GM12801 (cell line): ENCODE results near the gene SLC9C2.

Source experiments
- TF ChIP-seq, protein P1 (sequence below): IDR thresholded peaks from one replicate; pipeline ENCODE4 v1.5.1; 2011; ENCODE audit warnings: control low read depth; ENCODE audit not compliant: insufficient read length; ENCODE audit errors: extremely low read depth

SLC9C2 gene

DNA sequence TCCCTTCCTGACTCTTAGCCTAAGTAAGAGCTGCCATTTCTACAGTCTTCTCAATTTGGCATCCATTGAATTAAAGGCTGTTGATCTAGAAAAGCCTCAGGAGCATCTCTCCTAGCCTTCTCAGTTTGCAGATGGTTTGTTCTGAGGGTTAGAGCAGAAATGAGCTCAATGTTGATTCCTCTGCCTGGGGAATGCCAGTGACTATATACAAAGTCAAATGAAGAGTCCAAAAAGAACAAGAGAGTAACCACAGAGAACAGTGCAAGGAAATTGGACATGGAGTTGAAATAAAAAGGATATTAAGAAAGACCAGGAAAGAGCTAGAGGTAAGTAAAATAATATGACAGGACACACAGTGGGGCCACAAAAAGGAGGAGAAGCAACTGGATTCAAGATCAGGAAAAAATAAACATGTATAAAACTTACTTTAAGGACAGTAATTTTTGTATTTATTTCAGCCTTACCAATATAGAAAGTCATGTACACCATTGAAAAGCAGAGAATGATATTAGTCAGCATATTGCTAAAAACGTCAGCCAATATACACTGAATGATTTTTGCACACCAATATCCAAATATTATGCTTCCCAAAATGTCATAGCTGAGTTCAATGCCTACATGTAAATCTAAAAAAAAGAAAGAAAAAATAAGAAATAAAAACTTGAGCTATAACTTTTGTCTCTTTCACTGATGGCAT is 21.3 kb downstream of the SLC9C2 start:
- TF ChIP-seq, protein P1, sequence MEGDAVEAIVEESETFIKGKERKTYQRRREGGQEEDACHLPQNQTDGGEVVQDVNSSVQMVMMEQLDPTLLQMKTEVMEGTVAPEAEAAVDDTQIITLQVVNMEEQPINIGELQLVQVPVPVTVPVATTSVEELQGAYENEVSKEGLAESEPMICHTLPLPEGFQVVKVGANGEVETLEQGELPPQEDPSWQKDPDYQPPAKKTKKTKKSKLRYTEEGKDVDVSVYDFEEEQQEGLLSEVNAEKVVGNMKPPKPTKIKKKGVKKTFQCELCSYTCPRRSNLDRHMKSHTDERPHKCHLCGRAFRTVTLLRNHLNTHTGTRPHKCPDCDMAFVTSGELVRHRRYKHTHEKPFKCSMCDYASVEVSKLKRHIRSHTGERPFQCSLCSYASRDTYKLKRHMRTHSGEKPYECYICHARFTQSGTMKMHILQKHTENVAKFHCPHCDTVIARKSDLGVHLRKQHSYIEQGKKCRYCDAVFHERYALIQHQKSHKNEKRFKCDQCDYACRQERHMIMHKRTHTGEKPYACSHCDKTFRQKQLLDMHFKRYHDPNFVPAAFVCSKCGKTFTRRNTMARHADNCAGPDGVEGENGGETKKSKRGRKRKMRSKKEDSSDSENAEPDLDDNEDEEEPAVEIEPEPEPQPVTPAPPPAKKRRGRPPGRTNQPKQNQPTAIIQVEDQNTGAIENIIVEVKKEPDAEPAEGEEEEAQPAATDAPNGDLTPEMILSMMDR: no peak

DNA sequence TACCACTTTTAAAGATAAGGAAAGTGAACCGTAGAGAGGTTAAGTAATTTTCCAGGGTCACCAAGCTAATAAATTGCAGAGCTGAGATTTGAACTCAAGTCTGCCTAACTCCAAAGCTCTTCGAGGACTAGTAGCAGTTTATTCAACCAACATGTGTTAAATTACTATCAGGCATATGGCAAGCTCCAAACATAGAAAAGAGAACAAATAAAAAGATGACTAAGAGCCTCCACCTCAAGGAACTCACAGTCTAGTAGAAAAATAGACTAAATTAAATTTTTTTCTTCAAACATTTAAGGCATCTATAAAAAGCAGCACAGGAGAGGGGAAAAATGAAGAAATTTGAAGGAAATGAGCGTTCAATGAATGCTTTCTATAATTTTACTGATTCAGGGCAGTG is 22.2 kb downstream of the SLC9C2 start:
- TF ChIP-seq, protein P1: no peak

DNA sequence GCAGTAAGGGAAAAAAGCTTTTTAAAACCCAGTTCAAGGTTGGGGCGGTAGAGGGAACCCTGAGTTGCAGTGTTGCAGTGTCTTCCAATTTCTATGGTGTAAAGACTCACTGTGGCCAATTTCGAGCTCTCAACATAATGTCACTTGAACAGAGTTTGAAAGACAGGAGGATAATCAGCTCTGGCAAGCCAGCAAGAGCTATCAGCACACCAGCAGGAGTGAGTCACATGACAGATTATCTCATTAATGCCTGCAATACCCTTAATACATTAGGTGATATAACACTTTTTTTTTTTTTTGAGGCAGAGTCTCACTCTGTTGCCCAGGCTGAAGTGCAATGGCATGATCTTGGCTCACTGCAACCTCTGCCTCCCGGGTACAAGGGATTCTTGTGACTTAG is 22.8 kb downstream of the SLC9C2 start:
- TF ChIP-seq, protein P1: no peak

DNA sequence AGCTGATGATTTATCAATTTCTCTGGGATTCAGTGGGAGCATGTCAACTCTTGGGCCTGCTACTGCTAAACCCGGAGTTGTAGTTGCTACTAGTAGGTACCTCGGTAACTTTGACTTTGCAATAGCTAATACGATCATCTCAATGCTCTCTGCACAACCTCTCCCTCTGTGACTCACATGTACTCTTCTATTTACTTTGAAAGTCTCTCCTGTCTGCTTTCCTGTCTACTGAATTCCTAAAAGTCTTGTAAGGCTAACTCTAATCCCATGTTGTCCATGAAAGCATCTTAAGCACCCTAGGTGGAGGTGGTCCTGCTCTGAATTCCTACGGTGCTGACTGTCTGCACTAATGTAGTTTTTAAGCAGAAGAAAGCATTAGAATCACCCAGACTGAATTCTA is 29.3 kb downstream of the SLC9C2 start:
- TF ChIP-seq, protein P1: no peak

DNA sequence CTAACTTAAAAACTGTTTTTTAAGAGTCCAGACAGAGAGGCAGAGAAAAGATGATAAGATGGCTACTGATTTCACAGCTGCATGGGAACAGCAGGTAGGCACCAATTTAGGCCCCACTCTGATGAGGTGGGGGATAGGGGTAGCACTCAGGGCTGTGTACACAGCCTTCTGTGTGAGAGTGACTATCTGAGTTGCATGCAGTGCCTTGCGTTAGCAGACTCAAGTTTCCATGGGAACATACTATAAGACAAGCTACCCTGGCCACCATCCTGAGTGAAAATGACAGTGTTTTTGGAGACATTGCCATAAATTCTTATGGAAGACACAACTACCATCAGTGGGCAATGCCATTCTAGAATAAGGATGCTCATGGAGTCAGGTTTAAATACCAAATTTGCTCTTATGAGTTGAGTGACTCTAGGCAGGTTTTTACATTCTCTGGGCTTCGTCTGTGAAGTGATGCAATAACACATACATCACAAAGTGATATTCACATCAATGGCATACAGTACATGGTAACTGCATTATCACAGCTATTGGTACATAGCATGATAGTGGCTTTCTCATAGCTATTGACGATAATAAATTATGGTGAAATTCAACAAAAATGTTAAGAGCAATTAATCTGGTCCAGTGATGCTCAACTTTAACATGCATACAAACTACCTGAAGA is 30.5 kb downstream of the SLC9C2 start:
- TF ChIP-seq, protein P1: no peak

DNA sequence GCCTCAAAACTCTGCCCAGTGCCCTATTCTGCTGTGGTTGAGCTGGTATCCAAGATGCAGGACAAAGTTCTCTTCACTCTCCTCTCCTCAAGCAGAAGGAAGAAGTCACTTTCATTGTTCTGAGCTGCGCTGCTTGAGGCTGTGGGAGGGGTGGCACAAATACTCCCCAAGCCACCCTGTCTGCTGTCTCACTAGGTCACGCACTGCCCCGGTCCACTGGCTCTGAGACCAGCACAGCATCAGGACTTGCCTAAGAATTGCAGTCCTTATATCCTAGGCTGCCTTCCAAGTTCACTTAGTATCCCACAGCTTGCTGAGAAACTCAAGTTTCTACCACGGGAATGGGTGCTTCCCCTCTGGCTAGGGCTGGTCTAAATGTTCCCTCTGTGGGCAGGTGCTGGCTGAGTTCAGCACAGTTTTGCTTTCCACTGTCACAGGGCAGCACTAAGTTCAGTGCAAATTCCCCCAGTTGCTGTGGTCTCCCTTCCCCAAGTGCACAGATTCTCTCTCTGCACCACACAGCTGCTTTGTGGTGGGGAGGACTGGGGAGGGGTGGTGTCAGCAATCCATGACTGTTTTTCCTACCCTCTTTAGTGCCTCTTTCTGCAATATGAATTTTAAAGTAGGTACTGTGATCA is 32.4 kb downstream of the SLC9C2 start:
- TF ChIP-seq, protein P1: no peak

DNA sequence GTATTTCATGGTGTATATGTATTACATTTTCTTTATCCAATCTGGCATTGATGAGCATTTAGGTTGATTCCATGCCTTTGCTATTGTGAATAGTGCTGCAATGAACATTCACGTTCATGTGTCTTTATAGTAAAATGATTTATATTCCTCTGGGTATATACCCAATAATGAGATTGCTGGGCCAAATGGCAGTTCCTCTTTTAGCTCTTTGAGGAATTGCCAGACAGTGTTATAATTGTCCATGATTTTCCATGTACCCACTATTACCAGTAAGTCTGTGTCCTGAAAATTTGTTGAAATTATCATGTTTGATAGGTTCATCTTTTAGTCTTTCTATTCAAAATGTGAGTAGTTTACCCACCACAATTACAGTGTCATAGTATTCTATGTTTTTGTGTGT is 34.4 kb downstream of the SLC9C2 start:
- TF ChIP-seq, protein P1: no peak
